OCI-M2 (cell line): ENCODE measurements around the gene DNAAF5.

ENCODE experiments used
- DNase-seq: peaks from one replicate; lab custom pipeline; 2025; ENCODE audit not compliant: unreplicated experiment; lab: John Stamatoyannopoulos, UW

The DNAAF5 gene

GRCh38 chr7:763762-764161 is 37.3 kb downstream of the DNAAF5 start:
- no peak for DNase-seq

DNA sequence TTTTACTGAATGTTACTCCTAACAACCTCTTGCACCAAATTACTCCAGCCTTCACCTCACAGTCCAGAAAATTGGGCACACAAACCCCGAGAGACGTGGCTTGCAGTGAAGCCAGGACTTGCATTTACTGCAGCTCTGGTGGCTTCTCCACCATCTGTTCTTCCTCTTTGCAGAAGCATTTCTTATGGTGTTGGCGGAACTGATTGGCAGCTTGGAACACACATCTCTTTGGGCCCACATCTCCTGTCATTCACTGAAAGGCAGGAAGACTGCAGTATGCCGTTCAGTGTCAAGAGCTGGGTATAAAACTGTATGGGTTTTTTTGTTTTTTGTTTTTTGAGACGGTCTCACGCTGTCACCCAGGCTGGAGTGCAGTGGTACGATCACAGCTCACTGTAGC is 38.9 kb downstream of the DNAAF5 start:
- DNase-seq: no peak

DNA sequence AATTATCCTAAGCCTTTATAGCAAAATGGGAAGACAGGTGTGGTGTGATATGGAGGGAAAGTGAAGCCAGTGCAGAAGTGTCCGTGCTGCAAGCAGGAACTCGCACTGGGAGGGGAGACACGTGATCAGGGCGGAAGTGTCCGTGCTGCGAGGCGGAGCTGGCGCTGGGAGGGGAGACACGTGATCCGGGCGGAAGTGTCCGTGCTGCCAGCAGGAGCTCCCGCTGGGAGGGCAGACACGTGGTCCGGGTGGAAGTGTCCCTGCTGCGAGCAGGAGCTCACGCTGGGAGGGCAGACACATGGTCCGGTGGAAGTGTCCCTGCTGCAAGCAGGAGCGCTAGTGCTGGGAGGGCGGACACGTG is 41.1 kb downstream of the DNAAF5 start:
- no peak for DNase-seq

GRCh38 chr7:767941-768731 is 41.6 kb downstream of the DNAAF5 start:
- DNase-seq: no peak

- no peak for DNase-seq
Measured at GRCh38 chr7:768881-769504, 42.5 kb downstream of the DNAAF5 start.

- no peak for DNase-seq
Measured at GRCh38 chr7:770336-770735, 43.8 kb downstream of the DNAAF5 start.

DNA sequence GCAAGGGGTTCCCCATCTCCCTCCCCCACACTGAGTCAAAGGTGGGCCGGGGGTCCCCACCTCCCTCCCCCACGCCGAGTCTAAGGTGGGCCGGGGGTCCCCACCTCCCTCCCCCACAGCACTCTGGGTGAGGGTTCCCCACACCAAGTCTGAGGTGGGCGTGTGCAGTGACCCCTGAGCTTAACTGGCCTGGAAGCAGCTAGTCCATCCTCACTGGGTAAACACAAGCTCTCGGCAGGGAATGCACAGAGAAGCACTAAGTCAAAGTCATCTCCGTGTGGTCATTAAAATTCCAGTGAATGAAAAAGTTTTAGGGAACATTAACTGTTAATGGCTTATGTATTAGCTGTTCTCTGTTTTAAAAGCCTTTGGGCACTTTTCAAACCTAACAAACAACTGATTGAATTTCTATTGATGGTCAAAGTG is 44.3 kb downstream of the DNAAF5 start:
- DNase-seq: no peak

- DNase-seq: no peak
Measured at GRCh38 chr7:771234-772004, 44.9 kb downstream of the DNAAF5 start.

DNA sequence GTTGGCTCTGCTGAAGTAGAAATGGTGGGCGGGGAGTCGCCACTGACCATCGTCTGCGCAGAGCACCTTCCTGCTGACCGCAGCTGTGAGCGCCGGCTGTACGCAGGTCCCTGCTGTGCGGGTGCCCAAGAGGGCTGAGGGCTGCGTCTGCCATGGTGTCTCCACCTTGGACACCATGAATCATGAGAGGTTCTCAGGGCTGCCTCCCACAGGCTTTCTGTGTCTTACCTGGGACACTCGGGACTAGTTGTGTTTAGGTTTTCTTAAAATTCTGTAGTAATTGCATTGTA is 45.5 kb downstream of the DNAAF5 start:
- DNase-seq: no peak

DNA sequence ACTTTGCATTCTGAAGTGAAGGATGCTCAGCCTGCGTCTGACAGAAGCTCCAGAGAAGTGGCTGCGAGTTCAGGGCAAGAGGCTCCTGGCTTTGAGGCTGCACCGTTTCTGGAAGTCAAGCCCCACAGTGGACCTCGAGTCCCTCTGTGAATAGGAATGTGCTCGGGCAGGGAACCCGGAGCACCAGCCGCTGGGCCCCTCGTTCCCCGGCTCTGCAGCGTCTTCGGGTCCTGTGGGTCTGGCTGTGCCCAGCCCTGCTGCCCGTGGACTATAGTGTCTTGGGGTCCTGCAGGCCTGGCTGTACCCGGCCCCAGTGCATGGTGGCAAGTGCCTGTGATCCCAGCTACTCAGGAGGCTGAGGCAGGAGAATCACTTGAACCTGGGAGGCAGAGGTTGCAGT is 45.9 kb downstream of the DNAAF5 start:
- no peak for DNase-seq

GRCh38 chr7:772861-773621 is 46.5 kb downstream of the DNAAF5 start:
- no peak for DNase-seq

- no peak for DNase-seq
Measured at GRCh38 chr7:773622-773915, 47.1 kb downstream of the DNAAF5 start.

DNA sequence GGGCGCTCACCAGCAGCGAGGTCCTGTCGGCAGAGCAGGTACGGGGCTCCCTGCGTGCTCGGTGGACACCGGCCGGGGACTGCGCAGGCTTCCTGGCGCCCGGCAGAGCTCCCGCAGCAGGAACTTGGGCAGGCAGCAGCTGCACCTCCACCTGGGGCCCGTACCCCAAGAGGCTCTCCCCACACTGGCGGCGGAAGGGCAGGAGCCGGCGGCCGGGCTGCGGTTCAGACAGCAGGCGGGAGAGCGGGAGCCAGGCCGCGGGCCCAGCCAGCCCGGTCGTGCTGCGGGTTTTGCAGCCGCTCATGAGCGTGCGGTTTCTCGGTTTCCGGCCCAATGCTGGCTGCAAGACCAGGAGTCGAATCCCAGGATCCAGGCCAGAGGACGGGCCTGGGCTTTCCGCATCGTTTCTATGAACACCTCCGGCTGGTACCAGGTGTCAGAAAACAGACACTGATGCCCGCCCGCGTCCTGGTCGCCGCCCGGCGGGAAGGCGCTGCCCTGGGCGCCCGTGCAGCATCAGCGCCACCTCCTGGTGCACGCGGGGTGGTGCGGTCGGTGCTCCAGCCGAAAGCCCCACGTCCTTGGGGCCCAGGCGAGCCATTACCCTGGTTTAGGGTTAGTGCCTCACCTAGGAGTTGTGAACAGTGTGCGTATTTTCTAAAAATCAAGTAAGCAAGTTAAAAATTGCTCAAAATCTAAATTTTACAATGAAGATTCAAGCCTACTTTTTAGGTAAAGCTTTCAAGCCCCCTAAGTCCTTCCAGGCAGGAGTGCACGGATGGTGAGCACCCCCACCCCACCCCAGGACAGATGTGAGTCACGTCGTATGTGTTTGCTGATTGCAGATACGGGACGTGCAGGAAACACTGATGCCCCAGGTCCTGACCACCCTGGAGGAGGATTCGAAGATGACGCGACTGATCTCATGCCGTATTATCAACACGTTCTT is 47.9 kb downstream of the DNAAF5 start:
- DNase-seq: no peak

DNA sequence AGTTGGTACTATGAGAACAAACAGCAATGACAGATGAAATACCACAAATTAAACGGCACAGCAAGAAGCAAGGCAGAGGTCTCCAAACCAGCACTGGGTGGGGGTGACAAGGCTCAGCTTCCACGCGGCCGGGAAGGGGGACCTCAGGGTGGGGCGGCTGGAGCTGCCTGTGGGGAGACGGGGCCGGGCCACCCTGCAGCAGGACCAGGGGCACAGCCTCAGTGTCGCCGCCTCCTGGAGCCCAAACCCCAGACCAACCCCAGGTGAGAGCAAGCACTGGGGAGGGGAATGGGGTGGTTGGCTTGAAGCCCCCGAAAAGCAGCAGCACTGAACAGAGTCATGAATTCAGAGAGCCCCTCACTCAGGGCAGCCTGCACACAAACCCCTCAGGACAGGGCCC is 49.9 kb downstream of the DNAAF5 start:
- no peak for DNase-seq

- DNase-seq: no peak
Measured at GRCh38 chr7:776992-777727, 50.7 kb downstream of the DNAAF5 start.

DNA sequence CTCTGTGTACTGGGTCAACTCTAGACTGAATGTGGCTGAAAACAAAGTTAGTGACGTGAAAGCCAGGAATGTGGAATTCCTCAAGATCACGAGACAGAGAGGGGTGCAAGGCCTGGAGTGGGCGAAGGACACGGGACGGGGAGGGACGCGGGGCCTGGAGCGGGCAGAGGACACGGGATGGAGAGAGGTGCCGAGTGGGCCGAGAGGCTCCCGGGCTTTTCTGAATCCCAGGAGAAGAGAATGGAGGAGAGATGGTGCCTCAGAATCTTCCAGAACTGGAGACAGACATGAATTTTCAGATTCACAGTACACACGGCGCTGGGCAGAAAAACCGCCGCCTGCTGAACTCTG is 51.2 kb downstream of the DNAAF5 start:
- DNase-seq: no peak

- no peak for DNase-seq
Measured at GRCh38 chr7:778271-778967, 51.9 kb downstream of the DNAAF5 start.

DNA sequence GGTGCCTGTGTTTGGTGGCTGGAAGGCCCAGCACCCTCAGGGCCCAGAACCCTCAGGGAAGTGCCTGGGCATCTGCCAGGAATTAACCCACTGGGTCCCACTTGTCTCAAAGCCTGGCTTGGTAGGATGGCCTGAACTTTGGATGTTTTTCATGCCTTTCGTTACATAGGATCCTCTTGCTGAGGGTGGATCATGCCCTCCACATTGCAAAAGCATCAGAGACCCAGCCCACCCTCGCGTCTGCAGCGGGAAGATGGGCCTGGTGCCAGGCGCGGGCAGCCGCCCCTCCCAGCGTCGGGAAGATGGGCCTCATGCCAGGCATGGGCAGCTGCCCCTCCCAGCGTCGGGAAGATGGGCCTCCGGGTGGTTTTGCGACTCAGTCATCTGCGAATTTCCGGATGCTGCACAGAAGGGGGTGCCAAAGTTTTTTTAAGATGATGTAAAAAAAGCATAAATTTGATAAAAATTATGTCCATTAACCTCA is 52.5 kb downstream of the DNAAF5 start:
- DNase-seq: no peak

GRCh38 chr7:779480-779879 is 53.0 kb downstream of the DNAAF5 start:
- no peak for DNase-seq
